Loucy (cell line): Measurements from ENCODE around the gene CABP4.

Experiments
- EZH2phosphoT487 ChIP-seq: fragments of 200-600 bp; IDR thresholded peaks from 2 replicates; pipeline ENCODE4 v1.6.1; 2018; ENCODE audit warnings: antibody characterized with exemption, mild to moderate bottlenecking, moderate library complexity, borderline replicate concordance
- TF ChIP-seq, protein P1 (sequence below): fragments of 200-600 bp; sonication (generic); conservative IDR thresholded peaks from 2 replicates; pipeline ENCODE4 v1.5.1; 2014; ENCODE audit warnings: mild to moderate bottlenecking, antibody characterized with exemption, low read length

DNA sequence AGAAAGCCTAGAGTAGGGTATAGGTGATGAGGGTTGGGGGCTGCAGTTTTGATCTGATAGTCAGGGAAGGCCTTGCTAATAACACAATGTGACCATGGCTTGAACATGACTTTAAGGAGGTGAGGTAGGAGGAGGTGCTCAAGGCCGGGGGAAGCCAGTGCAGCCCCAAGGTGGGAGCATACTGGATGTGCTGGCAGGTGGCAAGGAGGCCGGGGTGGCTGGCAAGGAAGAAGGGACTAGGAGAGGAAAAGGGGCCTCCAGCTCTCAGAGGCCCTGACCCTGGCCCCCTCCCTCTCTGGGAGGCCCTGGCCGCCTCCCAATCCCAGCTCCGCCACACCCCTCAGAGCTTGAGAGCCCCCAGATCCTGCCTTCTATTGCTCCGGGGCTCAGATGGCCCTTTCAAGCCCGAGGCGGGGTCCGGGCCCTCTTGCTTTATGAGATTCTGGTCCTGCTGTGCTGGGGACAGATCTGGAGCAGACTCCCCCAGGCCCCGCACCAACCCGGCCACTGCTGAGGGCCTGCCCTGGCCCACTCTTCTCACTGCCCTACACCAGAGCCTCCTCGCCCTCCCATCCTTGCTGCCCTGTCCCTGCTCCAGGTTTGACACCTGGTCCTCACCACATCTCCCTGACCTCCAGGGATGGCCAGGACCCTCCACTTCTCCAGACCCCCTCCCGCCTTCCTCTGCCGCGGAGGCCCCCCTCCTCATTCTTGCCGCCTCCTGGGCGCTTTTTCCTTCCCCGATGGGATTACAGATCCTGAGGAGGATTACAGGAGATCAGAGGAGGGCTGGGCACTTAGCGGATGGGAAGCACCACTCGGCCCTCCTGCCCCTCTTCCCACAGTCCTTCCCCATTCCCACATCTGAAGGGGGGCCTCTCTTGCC lies 48.2 kb downstream of the CABP4 start:
- TF ChIP-seq, protein P1, sequence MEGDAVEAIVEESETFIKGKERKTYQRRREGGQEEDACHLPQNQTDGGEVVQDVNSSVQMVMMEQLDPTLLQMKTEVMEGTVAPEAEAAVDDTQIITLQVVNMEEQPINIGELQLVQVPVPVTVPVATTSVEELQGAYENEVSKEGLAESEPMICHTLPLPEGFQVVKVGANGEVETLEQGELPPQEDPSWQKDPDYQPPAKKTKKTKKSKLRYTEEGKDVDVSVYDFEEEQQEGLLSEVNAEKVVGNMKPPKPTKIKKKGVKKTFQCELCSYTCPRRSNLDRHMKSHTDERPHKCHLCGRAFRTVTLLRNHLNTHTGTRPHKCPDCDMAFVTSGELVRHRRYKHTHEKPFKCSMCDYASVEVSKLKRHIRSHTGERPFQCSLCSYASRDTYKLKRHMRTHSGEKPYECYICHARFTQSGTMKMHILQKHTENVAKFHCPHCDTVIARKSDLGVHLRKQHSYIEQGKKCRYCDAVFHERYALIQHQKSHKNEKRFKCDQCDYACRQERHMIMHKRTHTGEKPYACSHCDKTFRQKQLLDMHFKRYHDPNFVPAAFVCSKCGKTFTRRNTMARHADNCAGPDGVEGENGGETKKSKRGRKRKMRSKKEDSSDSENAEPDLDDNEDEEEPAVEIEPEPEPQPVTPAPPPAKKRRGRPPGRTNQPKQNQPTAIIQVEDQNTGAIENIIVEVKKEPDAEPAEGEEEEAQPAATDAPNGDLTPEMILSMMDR: no peak
- TF ChIP-seq EZH2phosphoT487: no peak
